HCT116 (cell line): ENCODE results near the gene HYAL1. TPM values are rescaled to one million over a fixed set of nuclear protein-coding genes. Genes with fewer than 3 reads are reported as not detected.

Experiments
- ATAC-seq: fragments of 200-7000 bp; cut with Tn5 transposase; 2 replicates; pipeline ENCODE4 v1.9.1; 2020; ENCODE audit warnings: mild to moderate bottlenecking, moderate library complexity
- BruUV-seq: library from RNA; stranded (reverse); fragments of 400-500 nt; replicated peaks from 2 replicates; lab custom pipeline; 2021; lab: Mats Ljungman, UMichigan
- CTCF ChIA-PET: fragments of 300-600 bp; sonication (Branson Sonifier 250); formaldehyde crosslinking; loops from one replicate; lab custom pipeline; 2021; ENCODE audit warnings: antibody characterized with exemption; lab: Charles Lee
- POLR2A ChIA-PET: fragments of 300-600, 350-600 bp; sonication (Branson Sonifier 250); formaldehyde crosslinking; loops from one replicate; lab custom pipeline; 2021; ENCODE audit warnings: antibody characterized with exemption; lab: Charles Lee
- RAD21 ChIA-PET, 2 experiments: fragments of 300-600 bp; sonication (Branson Sonifier 250); formaldehyde crosslinking; loops; one replicate each; lab custom pipeline; 2023; ENCODE audit warnings: low total read pairs in 2 of 2; ENCODE audit not compliant: uncharacterized antibody in 2 of 2, unreplicated experiment in 2 of 2, low non-redundant PET in 1 of 2; lab: Charles Lee
- DNase-seq: peaks from one replicate; pipeline ENCODE4 v3.0.0-alpha.2; 2010; ENCODE audit warnings: low read depth, low spot score
- H2AFZ ChIP-seq: fragments of 200-600 bp; shearing (Covaris generic), sonication (generic); 2 replicates; pipeline ENCODE4 v1.6.1; 2017; ENCODE audit warnings: low read depth, mixed run types, mixed read lengths, antibody characterized with exemption, low read length; ENCODE audit not compliant: poor library complexity, severe bottlenecking
- H3K27ac ChIP-seq: 2 replicates; pipeline ENCODE4 v1.5.1; 2012; ENCODE audit warnings: low read depth, low read length
- H3K27me3 ChIP-seq: fragments of 200-600 bp; sonication (generic); 2 replicates; pipeline ENCODE4 v1.6.1; 2016; ENCODE audit warnings: mixed run types, low read length, mixed read lengths; ENCODE audit not compliant: insufficient read depth
- H3K36me3 ChIP-seq, 2 experiments: fragments of 200-500 bp in 1 of 2; fragments of 200-600 bp in 1 of 2; sonication (Bioruptor generic) in 1 of 2; sonication (generic) in 1 of 2; 2 replicates each; pipeline versions ENCODE4 v1.5.1 to v1.6.1; 2014 to 2016; ENCODE audit warnings: low read length in 2 of 2, inconsistent platforms in 1 of 2, mixed read lengths in 1 of 2, mixed run types in 1 of 2; ENCODE audit not compliant: insufficient read depth in 2 of 2, control insufficient read depth in 1 of 2
- H3K4me1 ChIP-seq, 2 experiments: fragments of 200-600 bp in 1 of 2; sonication (generic) in 1 of 2; 2 replicates each; pipeline versions ENCODE4 v1.5.1 to v1.6.1; 2012 to 2017; ENCODE audit warnings: low read length in 2 of 2, inconsistent platforms in 1 of 2, mild to moderate bottlenecking in 1 of 2, mixed read lengths in 1 of 2, mixed run types in 1 of 2, moderate library complexity in 1 of 2; ENCODE audit not compliant: insufficient read depth in 2 of 2, control insufficient read depth in 1 of 2
- H3K4me2 ChIP-seq: fragments of 200-600 bp; sonication (generic); 2 replicates; pipeline ENCODE4 v1.6.1; 2017; ENCODE audit warnings: mixed run types, low read length, mixed read lengths
- H3K4me3 ChIP-seq, 2 experiments: fragments of 200-600 bp in 1 of 2; sonication (generic) in 1 of 2; replicated peaks in 1 of 2; 2 replicates each; pipeline ENCODE4 v1.5.1; 2011 to 2016; ENCODE audit warnings: low read length in 2 of 2, control low read depth in 1 of 2, low read depth in 1 of 2, mild to moderate bottlenecking in 1 of 2, mixed read lengths in 1 of 2, mixed run types in 1 of 2
- H3K79me2 ChIP-seq: fragments of 200-600 bp; sonication (generic); 2 replicates; pipeline ENCODE4 v1.6.1; 2017; ENCODE audit warnings: mild to moderate bottlenecking, mixed run types, low read length, moderate library complexity, mixed read lengths; ENCODE audit not compliant: insufficient read depth
- H3K9ac ChIP-seq: fragments of 200-600 bp; sonication (generic); 2 replicates; pipeline ENCODE4 v1.6.1; 2016; ENCODE audit warnings: low read length, mixed read lengths
- H3K9me2 ChIP-seq: fragments of 200-600 bp; sonication (generic), shearing (Covaris generic); 2 replicates; pipeline ENCODE4 v1.6.1; 2017; ENCODE audit warnings: mixed run types, mild to moderate bottlenecking, moderate library complexity; ENCODE audit not compliant: insufficient read depth
- H3K9me3 ChIP-seq, 2 experiments: fragments of 200-500 bp in 1 of 2; fragments of 200-600 bp in 1 of 2; sonication (Bioruptor generic) in 1 of 2; sonication (generic) in 1 of 2; 2 replicates each; pipeline ENCODE4 v1.6.1; 2014 to 2017; ENCODE audit warnings: low read length in 2 of 2, mixed read lengths in 2 of 2, inconsistent platforms in 1 of 2, low read depth in 1 of 2, mild to moderate bottlenecking in 1 of 2, mixed run types in 1 of 2, moderate library complexity in 1 of 2; ENCODE audit not compliant: control insufficient read depth in 1 of 2, insufficient read depth in 1 of 2
- H4K20me1 ChIP-seq: fragments of 200-600 bp; sonication (generic), shearing (Covaris generic); 2 replicates; pipeline ENCODE4 v1.6.1; 2017; ENCODE audit warnings: mixed run types, mild to moderate bottlenecking, moderate library complexity; ENCODE audit not compliant: insufficient read depth
- ATF3 ChIP-seq: IDR thresholded peaks from 2 replicates; pipeline ENCODE4 v1.6.1; 2012
- CBX3 ChIP-seq: IDR thresholded peaks from 2 replicates; pipeline ENCODE4 v1.6.1; 2012; ENCODE audit warnings: low read depth
- EGR1 ChIP-seq: IDR thresholded peaks from 2 replicates; pipeline ENCODE4 v1.6.1; 2012; ENCODE audit warnings: low read depth
- ELF1 ChIP-seq: IDR thresholded peaks from 2 replicates; pipeline ENCODE4 v1.6.1; 2012; ENCODE audit warnings: low read depth, borderline replicate concordance
- EZH2 ChIP-seq: fragments of 200-600 bp; sonication (generic); IDR thresholded peaks from 2 replicates; pipeline ENCODE4 v1.6.1; 2017; ENCODE audit warnings: antibody characterized with exemption, mixed run types
- FOSL1 ChIP-seq: IDR thresholded peaks from 2 replicates; pipeline ENCODE4 v1.6.1; 2012; ENCODE audit warnings: low read depth
- POLR2A ChIP-seq: IDR thresholded peaks from 2 replicates; pipeline ENCODE4 v1.7.0; 2011; ENCODE audit warnings: borderline replicate concordance; ENCODE audit not compliant: insufficient read depth, insufficient read length; ENCODE audit errors: extremely low read depth
- POLR2AphosphoS5 ChIP-seq: IDR thresholded peaks from 2 replicates; pipeline ENCODE4 v1.6.1; 2011; ENCODE audit warnings: mild to moderate bottlenecking, low read depth, low read length, moderate library complexity
- SP1 ChIP-seq: IDR thresholded peaks from 2 replicates; pipeline ENCODE4 v1.6.1; 2012; ENCODE audit warnings: low read depth
- TCF7L2 ChIP-seq: IDR thresholded peaks from 2 replicates; pipeline ENCODE4 v1.7.0; 2011; ENCODE audit warnings: borderline replicate concordance, inconsistent platforms; ENCODE audit not compliant: insufficient read depth, insufficient read length; ENCODE audit errors: extremely low read depth
- ZFX ChIP-seq: fragments of 450-650 bp; IDR thresholded peaks from 2 replicates; pipeline ENCODE4 v1.6.1; 2017
- intact Hi-C: fragments of 100-400 bp; cut with micrococcal nuclease; formaldehyde crosslinking; loops from 2 replicates; pipeline ENCODE4 v1.10.0; 2022
- total RNA-seq: library from RNA; stranded (reverse); gene quantifications from one replicate; pipeline ENCODE4 v1.2.1, GENCODE V29; 2021; ENCODE audit not compliant: unreplicated experiment
- TF ChIP-seq, protein P1 (sequence below): IDR thresholded peaks from 2 replicates; pipeline ENCODE4 v1.6.1; 2012; ENCODE audit warnings: low read depth
- TF ChIP-seq, protein P2 (sequence below): IDR thresholded peaks from 2 replicates; pipeline ENCODE4 v1.6.1; 2012
- TF ChIP-seq, protein P3 (sequence below), 3 experiments: fragments of 200-600 bp in 1 of 3; sonication (generic) in 1 of 3; IDR thresholded peaks in 2 of 3; conservative IDR thresholded peaks in 1 of 3; 2 replicates each; pipeline ENCODE4 v1.5.1; 2012 to 2017; ENCODE audit warnings: low read depth in 2 of 3, low read length in 2 of 3, antibody characterized with exemption in 1 of 3, borderline replicate concordance in 1 of 3, control low read depth in 1 of 3, mild to moderate bottlenecking in 1 of 3, mixed read lengths in 1 of 3, mixed run types in 1 of 3, moderate library complexity in 1 of 3; ENCODE audit not compliant: insufficient read depth in 1 of 3

Gene HYAL1
- total RNA-seq, 1 experiment from 2014 or later = 6.1 TPM

DNA sequence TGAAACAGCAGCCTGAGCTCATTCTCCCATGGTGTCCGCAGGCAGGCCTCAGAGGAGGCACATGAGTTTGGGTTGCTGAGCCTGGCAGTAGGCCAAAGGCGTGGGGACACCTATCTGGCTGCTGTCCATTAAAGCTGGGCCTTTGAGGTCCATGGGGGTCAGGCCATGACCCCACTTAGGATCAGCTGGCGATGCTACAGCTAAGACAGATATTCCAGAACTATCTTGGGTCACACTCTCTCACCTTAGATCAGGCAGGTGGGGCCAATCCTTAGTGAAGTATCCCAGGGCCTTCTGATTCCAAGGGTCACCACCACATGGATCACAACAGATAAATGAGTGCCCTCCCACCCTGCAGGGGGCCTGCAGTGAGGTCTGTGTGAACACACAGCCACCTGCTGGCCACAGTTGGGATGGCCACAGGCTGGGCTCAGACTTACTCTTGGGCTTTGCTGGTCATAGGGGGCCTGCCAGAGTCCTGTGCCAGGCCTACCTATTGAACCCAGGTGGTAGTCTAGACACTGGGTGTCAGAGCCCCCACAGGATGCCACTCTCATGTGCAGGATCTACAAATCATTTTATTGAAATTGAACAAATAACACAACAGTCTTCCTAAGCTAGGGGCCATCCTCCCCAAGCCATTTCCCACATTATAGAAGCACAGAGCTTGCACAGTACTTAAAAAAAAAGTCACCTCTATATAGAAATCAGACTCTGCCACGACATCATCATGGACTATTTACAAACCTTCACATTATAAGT lies 21.2 kb upstream of the HYAL1 start:
- TF ChIP-seq TCF7L2 (no peak), FOSL1 (no peak), POLR2AphosphoS5 (peak; percentile 50), ATF3 (no peak), POLR2A (no peak), ZFX (no peak), CBX3 (no peak), ELF1 (no peak), EZH2 (no peak), SP1 (no peak), EGR1 (no peak)
- TF ChIP-seq, protein P1, sequence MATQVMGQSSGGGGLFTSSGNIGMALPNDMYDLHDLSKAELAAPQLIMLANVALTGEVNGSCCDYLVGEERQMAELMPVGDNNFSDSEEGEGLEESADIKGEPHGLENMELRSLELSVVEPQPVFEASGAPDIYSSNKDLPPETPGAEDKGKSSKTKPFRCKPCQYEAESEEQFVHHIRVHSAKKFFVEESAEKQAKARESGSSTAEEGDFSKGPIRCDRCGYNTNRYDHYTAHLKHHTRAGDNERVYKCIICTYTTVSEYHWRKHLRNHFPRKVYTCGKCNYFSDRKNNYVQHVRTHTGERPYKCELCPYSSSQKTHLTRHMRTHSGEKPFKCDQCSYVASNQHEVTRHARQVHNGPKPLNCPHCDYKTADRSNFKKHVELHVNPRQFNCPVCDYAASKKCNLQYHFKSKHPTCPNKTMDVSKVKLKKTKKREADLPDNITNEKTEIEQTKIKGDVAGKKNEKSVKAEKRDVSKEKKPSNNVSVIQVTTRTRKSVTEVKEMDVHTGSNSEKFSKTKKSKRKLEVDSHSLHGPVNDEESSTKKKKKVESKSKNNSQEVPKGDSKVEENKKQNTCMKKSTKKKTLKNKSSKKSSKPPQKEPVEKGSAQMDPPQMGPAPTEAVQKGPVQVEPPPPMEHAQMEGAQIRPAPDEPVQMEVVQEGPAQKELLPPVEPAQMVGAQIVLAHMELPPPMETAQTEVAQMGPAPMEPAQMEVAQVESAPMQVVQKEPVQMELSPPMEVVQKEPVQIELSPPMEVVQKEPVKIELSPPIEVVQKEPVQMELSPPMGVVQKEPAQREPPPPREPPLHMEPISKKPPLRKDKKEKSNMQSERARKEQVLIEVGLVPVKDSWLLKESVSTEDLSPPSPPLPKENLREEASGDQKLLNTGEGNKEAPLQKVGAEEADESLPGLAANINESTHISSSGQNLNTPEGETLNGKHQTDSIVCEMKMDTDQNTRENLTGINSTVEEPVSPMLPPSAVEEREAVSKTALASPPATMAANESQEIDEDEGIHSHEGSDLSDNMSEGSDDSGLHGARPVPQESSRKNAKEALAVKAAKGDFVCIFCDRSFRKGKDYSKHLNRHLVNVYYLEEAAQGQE = no peak
- TF ChIP-seq, protein P2, sequence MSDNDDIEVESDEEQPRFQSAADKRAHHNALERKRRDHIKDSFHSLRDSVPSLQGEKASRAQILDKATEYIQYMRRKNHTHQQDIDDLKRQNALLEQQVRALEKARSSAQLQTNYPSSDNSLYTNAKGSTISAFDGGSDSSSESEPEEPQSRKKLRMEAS = no peak
- TF ChIP-seq, protein P3, sequence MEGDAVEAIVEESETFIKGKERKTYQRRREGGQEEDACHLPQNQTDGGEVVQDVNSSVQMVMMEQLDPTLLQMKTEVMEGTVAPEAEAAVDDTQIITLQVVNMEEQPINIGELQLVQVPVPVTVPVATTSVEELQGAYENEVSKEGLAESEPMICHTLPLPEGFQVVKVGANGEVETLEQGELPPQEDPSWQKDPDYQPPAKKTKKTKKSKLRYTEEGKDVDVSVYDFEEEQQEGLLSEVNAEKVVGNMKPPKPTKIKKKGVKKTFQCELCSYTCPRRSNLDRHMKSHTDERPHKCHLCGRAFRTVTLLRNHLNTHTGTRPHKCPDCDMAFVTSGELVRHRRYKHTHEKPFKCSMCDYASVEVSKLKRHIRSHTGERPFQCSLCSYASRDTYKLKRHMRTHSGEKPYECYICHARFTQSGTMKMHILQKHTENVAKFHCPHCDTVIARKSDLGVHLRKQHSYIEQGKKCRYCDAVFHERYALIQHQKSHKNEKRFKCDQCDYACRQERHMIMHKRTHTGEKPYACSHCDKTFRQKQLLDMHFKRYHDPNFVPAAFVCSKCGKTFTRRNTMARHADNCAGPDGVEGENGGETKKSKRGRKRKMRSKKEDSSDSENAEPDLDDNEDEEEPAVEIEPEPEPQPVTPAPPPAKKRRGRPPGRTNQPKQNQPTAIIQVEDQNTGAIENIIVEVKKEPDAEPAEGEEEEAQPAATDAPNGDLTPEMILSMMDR (IDR thresholded peaks at IDR 0.05 in 2 of 3, conservative IDR thresholded peaks at IDR 0.05 in 1 of 3; ENCODE audit: borderline replicate concordance in 1 of 3, insufficient read depth in 1 of 3, low read depth in 2 of 3, low read length in 2 of 3) = peak in 2 of 3 experiments; percentile 93 to 95; a peak in 4 of 6 replicates
- no peaks in the 10 kb centered on the region for H4K20me1 ChIP-seq
- ChIA-PET CTCF (interaction anchor here (0.6 to 1.8 kb wide), 13 partner anchors 11 to 130 kb away, joined by 3 to 14 read pairs (median 4); partner anchors contain the start of genes HYAL1, IFRD2, LSMEM2 and RASSF1), POLR2A (interaction anchor here (0.6 to 1.0 kb wide), 2 partner anchors 13 kb away, joined by 3 to 6 read pairs; no protein-coding TSS in a partner anchor), RAD21 (interaction anchor here (0.8 to 1.5 kb wide), 2 partner anchors 21 to 25 kb away, joined by 3 to 4 read pairs; partner anchors contain the start of genes HYAL1 (in 1 of the 2), HYAL3 (in 1 of the 2) and NAA80 (in 1 of the 2))
- peak; percentile 52 for ATAC-seq
- H3K4me1 ChIP-seq = peaks cover 30 to 58% of the 10 kb centered on the region in 2 experiments
- no peaks in the 10 kb centered on the region for H3K9me2 ChIP-seq
- H3K27ac ChIP-seq = peak overlapping the region; percentile 93; the same call in 1 of the 2 replicates
- H3K4me2 ChIP-seq = peak overlapping the region; percentile 8; the same call in 1 of the 2 replicates
- no peak overlapping the region for H2AFZ ChIP-seq
- peak; percentile 75 for DNase-seq
- H3K27me3 ChIP-seq = no peaks in the 10 kb centered on the region
- H3K9ac ChIP-seq = no peak overlapping the region
- peaks cover 42% of the 10 kb centered on the region for H3K79me2 ChIP-seq
- H3K36me3 ChIP-seq = peaks cover 9 to 12% of the 10 kb centered on the region in 2 experiments; a peak in 2 of 4 replicates
- H3K4me3 ChIP-seq = no peak overlapping the region
- no peaks in the 10 kb centered on the region for H3K9me3 ChIP-seq
- no TSS peak for BruUV-seq
- intact Hi-C loops = loop anchor here (1.0 to 2.0 kb wide), 3 partner anchors 21 to 64 kb away; partner anchors contain the start of gene HYAL1
